IMR-90 (cell line): ENCODE measurements around the gene TRMT10B. TPM values are rescaled to one million over a fixed set of nuclear protein-coding genes. Genes with fewer than 3 reads are reported as not detected.

Source experiments
- ATAC-seq: fragments of 200-7000 bp; cut with Tn5 transposase; 2 replicates; pipeline ENCODE4 v1.9.1; 2020; ENCODE audit warnings: low read depth, mild to moderate bottlenecking, moderate library complexity
- BruUV-seq: library from RNA; stranded (reverse); fragments of 400-500 nt; replicated peaks from 2 replicates; lab custom pipeline; 2021; lab: Mats Ljungman, UMichigan
- CTCF ChIA-PET: fragments of 300-600 bp; formaldehyde crosslinking; extraction: SDS; loops from one replicate; lab custom pipeline; 2021; ENCODE audit warnings: antibody characterized with exemption; lab: Yijun Ruan, JAX
- POLR2A ChIA-PET: fragments of 300-600 bp; sonication (Branson Sonifier 250); formaldehyde crosslinking; loops from one replicate; lab custom pipeline; 2022; ENCODE audit warnings: antibody characterized with exemption; ENCODE audit not compliant: unreplicated experiment; lab: Charles Lee
- DNase-seq: peaks from one replicate; pipeline ENCODE4 v3.0.0; 2013
- H2AFZ ChIP-seq: replicated peaks from 2 replicates; pipeline ENCODE3; 2013; ENCODE audit warnings: low read length, mild to moderate bottlenecking; ENCODE audit not compliant: poor library complexity
- H2AK5ac ChIP-seq: 2 replicates; pipeline ENCODE4 v1.6.1; 2013; ENCODE audit warnings: low read depth, low read length, inconsistent platforms
- H2AK9ac ChIP-seq: replicated peaks from 2 replicates; pipeline ENCODE3; 2013; ENCODE audit warnings: mild to moderate bottlenecking, low read depth, low read length, moderate library complexity; ENCODE audit not compliant: poor library complexity
- H2BK120ac ChIP-seq: 2 replicates; pipeline ENCODE4 v1.6.1; 2013; ENCODE audit warnings: low read depth, low read length, inconsistent platforms
- H2BK15ac ChIP-seq: 3 replicates; pipeline ENCODE4 v1.6.1; 2013; ENCODE audit warnings: low read depth, low read length, inconsistent platforms
- H2BK20ac ChIP-seq: 2 replicates; pipeline ENCODE4 v1.6.1; 2013; ENCODE audit warnings: low read depth, mild to moderate bottlenecking, inconsistent platforms, low read length, moderate library complexity
- H2BK5ac ChIP-seq: 2 replicates; pipeline ENCODE4 v1.6.1; 2013; ENCODE audit warnings: mild to moderate bottlenecking, low read depth, low read length, inconsistent platforms; ENCODE audit not compliant: poor library complexity, severe bottlenecking
- H3K14ac ChIP-seq: replicated peaks from 2 replicates; pipeline ENCODE4 v1.6.1; 2013; ENCODE audit warnings: low read depth, low read length, inconsistent platforms
- H3K18ac ChIP-seq: 2 replicates; pipeline ENCODE4 v1.6.1; 2013; ENCODE audit warnings: low read depth, low read length, control low read depth
- H3K23ac ChIP-seq: 2 replicates; pipeline ENCODE4 v1.6.1; 2013; ENCODE audit warnings: low read depth, low read length, inconsistent platforms
- H3K27ac ChIP-seq: 2 replicates; pipeline ENCODE4 v1.5.1; 2013; ENCODE audit warnings: mild to moderate bottlenecking, control low read depth, low read length; ENCODE audit not compliant: insufficient read depth
- H3K27me3 ChIP-seq: 2 replicates; pipeline ENCODE4 v1.6.1; 2013; ENCODE audit warnings: low read length; ENCODE audit not compliant: control insufficient read depth, insufficient read depth
- H3K36me3 ChIP-seq: 2 replicates; pipeline ENCODE4 v1.6.1; 2013; ENCODE audit warnings: low read length, mixed read lengths; ENCODE audit not compliant: control insufficient read depth, insufficient read depth
- H3K4ac ChIP-seq: 2 replicates; pipeline ENCODE4 v1.6.1; 2013; ENCODE audit warnings: low read depth, low read length, inconsistent platforms
- H3K4me1 ChIP-seq: 2 replicates; pipeline ENCODE4 v1.6.1; 2013; ENCODE audit warnings: low read length, mixed read lengths; ENCODE audit not compliant: control insufficient read depth, insufficient read depth
- H3K4me2 ChIP-seq: 2 replicates; pipeline ENCODE4 v1.6.1; 2013; ENCODE audit warnings: low read depth, mild to moderate bottlenecking, control low read depth, low read length, moderate library complexity
- H3K4me3 ChIP-seq: 2 replicates; pipeline ENCODE4 v1.5.1; 2013; ENCODE audit warnings: low read depth, mild to moderate bottlenecking, control low read depth, low read length, moderate library complexity; ENCODE audit not compliant: insufficient read depth
- H3K56ac ChIP-seq: 2 replicates; pipeline ENCODE4 v1.6.1; 2013; ENCODE audit warnings: low read length, inconsistent platforms; ENCODE audit not compliant: insufficient read depth; ENCODE audit errors: extremely low read depth
- H3K79me1 ChIP-seq, 2 experiments: 2 replicates each; pipeline ENCODE4 v1.6.1; 2013; ENCODE audit warnings: low read length in 2 of 2, inconsistent platforms in 1 of 2, low read depth in 1 of 2
- H3K9ac ChIP-seq: 2 replicates; pipeline ENCODE4 v1.6.1; 2013; ENCODE audit warnings: low read depth, low read length, control low read depth
- H3K9me1 ChIP-seq: 2 replicates; pipeline ENCODE4 v1.6.1; 2013; ENCODE audit warnings: low read length, inconsistent platforms; ENCODE audit not compliant: insufficient read depth
- H3K9me3 ChIP-seq: 2 replicates; pipeline ENCODE4 v1.6.1; 2013; ENCODE audit warnings: low read length; ENCODE audit not compliant: control insufficient read depth, insufficient read depth
- H4K20me1 ChIP-seq: 2 replicates; pipeline ENCODE4 v1.6.1; 2013; ENCODE audit warnings: low read length, inconsistent platforms; ENCODE audit not compliant: insufficient read depth
- H4K5ac ChIP-seq: 2 replicates; pipeline ENCODE4 v1.6.1; 2013; ENCODE audit warnings: mild to moderate bottlenecking, low read depth, low read length, control low read depth
- H4K8ac ChIP-seq, 2 experiments: 2 replicates each; pipeline ENCODE4 v1.6.1; 2013; ENCODE audit warnings: low read depth in 2 of 2, low read length in 2 of 2, control low read depth in 1 of 2, inconsistent platforms in 1 of 2
- H4K91ac ChIP-seq: 2 replicates; pipeline ENCODE4 v1.6.1; 2013; ENCODE audit warnings: low read depth, low read length, inconsistent platforms; ENCODE audit not compliant: insufficient read depth
- BHLHE40 ChIP-seq: fragments of 150-350 bp; IDR thresholded peaks from 2 replicates; pipeline ENCODE4 v1.6.1; 2016; ENCODE audit warnings: mild to moderate bottlenecking, low read depth, low read length
- CEBPB ChIP-seq: IDR thresholded peaks from 2 replicates; pipeline ENCODE4 v1.6.1; 2012; ENCODE audit warnings: low read depth, low read length, improper control_type of control experiment
- CHD1 ChIP-seq: IDR thresholded peaks from 2 replicates; pipeline ENCODE4 v1.6.1; 2012; ENCODE audit warnings: low read depth, low read length, improper control_type of control experiment
- CTCF ChIP-seq: conservative IDR thresholded peaks from 2 replicates; pipeline ENCODE4 v1.5.1; 2012; ENCODE audit warnings: mild to moderate bottlenecking, low read depth, low read length, improper control_type of control experiment
- FOS ChIP-seq: fragments of 150-350 bp; IDR thresholded peaks from 2 replicates; pipeline ENCODE4 v1.6.1; 2016; ENCODE audit warnings: low read depth, low read length
- MAFK ChIP-seq: IDR thresholded peaks from 2 replicates; pipeline ENCODE4 v1.6.1; 2012; ENCODE audit warnings: low read depth, low read length, improper control_type of control experiment
- POLR2A ChIP-seq: IDR thresholded peaks from 2 replicates; pipeline ENCODE4 v1.6.1; 2012; ENCODE audit warnings: mild to moderate bottlenecking, low read depth, low read length
- RFX5 ChIP-seq: IDR thresholded peaks from 2 replicates; pipeline ENCODE4 v1.8.0; 2012; ENCODE audit warnings: low read depth, mild to moderate bottlenecking, low read length, moderate library complexity
- SMC3 ChIP-seq: fragments of 150-350 bp; IDR thresholded peaks from 2 replicates; pipeline ENCODE4 v1.6.1; 2016; ENCODE audit warnings: low read depth, mild to moderate bottlenecking, antibody characterized with exemption, low read length, moderate library complexity
- WGBS, 2 experiments: methylation state at CpG; one replicate each; pipeline versions ENCODE4 v1.1.5 to v1.1.7; 2013; ENCODE audit warnings: missing lambda C conversion rate in 2 of 2; ENCODE audit not compliant: insufficient read length in 1 of 2; ENCODE audit errors: extremely low coverage in 2 of 2; 5-methylcytosine and 5-hydroxymethylcytosine counted together
- dilution Hi-C: fragments of 300-500 bp; cut with HindIII; formaldehyde crosslinking; loops from one replicate; pipeline ENCODE4 v1.14.3; 2018; ENCODE audit warnings: low sequenced_read_pairs; ENCODE audit not compliant: unreplicated experiment
- in situ Hi-C: fragments of 300-500 bp; cut with MboI; formaldehyde crosslinking; loops from 3 replicates; pipeline ENCODE4 v1.14.3; 2019; ENCODE audit warnings: low sequenced_read_pairs, inconsistent platforms, mixed read lengths
- intact Hi-C: fragments of 100-400 bp; cut with micrococcal nuclease; formaldehyde crosslinking; loops from 2 replicates; pipeline ENCODE4 v1.10.0; 2022
- polyA plus RNA-seq, 3 experiments: library from polyadenylated mRNA; depleted of rRNA; stranded (reverse); fragments of >200 nt; gene quantifications; 2 replicates each; pipeline ENCODE4 v1.2.3, GENCODE V29; 2012; ENCODE audit warnings: low replicate concordance in 1 of 3
- total RNA-seq: library from RNA; depleted of rRNA; stranded (reverse); fragments of >200 nt; gene quantifications from 2 replicates; pipeline ENCODE4 v1.2.3, GENCODE V29; 2012

TRMT10B gene
- total and polyA plus RNA-seq, 2 of the 4 experiments (the other 2 are of a cell fraction): 2.3 to 4.5 TPM

- Histone ChIP-seq H3K14ac (no peak overlapping the region), H3K27ac (no peak overlapping the region), H3K23ac (no peak overlapping the region), H2BK20ac (no peak overlapping the region), H3K9me3 (no peaks in the 10 kb centered on the region), H3K27me3 (peaks cover 24% of the 10 kb centered on the region), H2BK15ac (no peak overlapping the region), H3K18ac (no peak overlapping the region), H3K9ac (no peak overlapping the region), H2BK120ac (no peak overlapping the region), H3K4me1 (no peaks in the 10 kb centered on the region), H2BK5ac (no peak overlapping the region), H2AFZ (no peak overlapping the region), H4K20me1 (no peaks in the 10 kb centered on the region), H4K5ac (no peak overlapping the region), H3K9me1 (no peaks in the 10 kb centered on the region), H4K8ac (no peak overlapping the region), H3K79me1 (no peaks in the 10 kb centered on the region), H2AK9ac (no peak overlapping the region), H3K4ac (no peak overlapping the region), H3K56ac (no peak overlapping the region), H4K91ac (no peak overlapping the region), H3K36me3 (no peaks in the 10 kb centered on the region), H2AK5ac (no peak overlapping the region), H3K4me3 (no peak overlapping the region), H3K4me2 (no peak overlapping the region)
- dilution Hi-C loops: no loop called here
- no CpG with 5 or more reads among the region's 2 CpGs for WGBS, 2 experiments
- POLR2A ChIA-PET: no interaction called here
- ATAC-seq (no peak), DNase-seq (no peak)
- intact Hi-C loops: no loop called here
- BruUV-seq: no TSS peak
- CTCF ChIA-PET: no interaction called here
- TF ChIP-seq RFX5: no peak
- TF ChIP-seq BHLHE40: no peak
- TF ChIP-seq MAFK: no peak
- no peak for TF ChIP-seq CHD1
- no peak for TF ChIP-seq FOS
- no peak for TF ChIP-seq SMC3
- no peak for TF ChIP-seq POLR2A
- TF ChIP-seq CTCF: no peak
- no peak for TF ChIP-seq CEBPB
- in situ Hi-C loops: no loop called here
Observed at GRCh38 chr9:37719526-37719925, 34.1 kb upstream of the TRMT10B start.
